PFSK-1 (cell line): ENCODE data around the gene TRIAP1.

Source experiments
- FOXP2 ChIP-seq: optimal IDR thresholded peaks from 2 replicates; pipeline ENCODE3; 2011; ENCODE audit warnings: borderline replicate concordance, control low read depth, inconsistent platforms; ENCODE audit not compliant: insufficient read depth; ENCODE audit errors: extremely low read length, extremely low read depth
- POLR2AphosphoS5 ChIP-seq: IDR thresholded peaks from 2 replicates; pipeline ENCODE4 v1.6.1; 2012; ENCODE audit warnings: low read depth, mild to moderate bottlenecking, control low read depth, low read length, moderate library complexity
- REST ChIP-seq, 2 experiments: IDR thresholded peaks; 2 replicates each; pipeline versions ENCODE4 v1.6.1 to v1.8.0; 2011 to 2012; ENCODE audit warnings: low read depth in 2 of 2, low read length in 2 of 2, control low read depth in 1 of 2, inconsistent platforms in 1 of 2, mild to moderate bottlenecking in 1 of 2, moderate library complexity in 1 of 2; ENCODE audit not compliant: insufficient read depth in 1 of 2
- SIN3A ChIP-seq: IDR thresholded peaks from 2 replicates; pipeline ENCODE4 v1.6.1; 2012; ENCODE audit warnings: mild to moderate bottlenecking, low read length, moderate library complexity, borderline replicate concordance; ENCODE audit not compliant: insufficient read depth
- TAF1 ChIP-seq: IDR thresholded peaks from 2 replicates; pipeline ENCODE4 v1.6.1; 2012; ENCODE audit warnings: low read length, control low read depth, borderline replicate concordance; ENCODE audit not compliant: insufficient read depth

The TRIAP1 gene

GRCh38 chr12:120468821-120469449 is 22.8 kb upstream of the TRIAP1 start:
- TF ChIP-seq REST (IDR thresholded peaks at IDR 0.05; ENCODE audit: insufficient read depth in 1 of 2, low read depth in 2 of 2, low read length in 2 of 2): no peak
- no peak for TF ChIP-seq POLR2AphosphoS5

- TF ChIP-seq SIN3A (peak; percentile 73; the same call in 1 of the 2 replicates), TAF1 (0 out of 2 replicates have a peak, but pooled peaks have one; percentile 40), FOXP2 (no peak), REST (IDR thresholded peaks at IDR 0.05; ENCODE audit: insufficient read depth in 1 of 2, low read depth in 2 of 2, low read length in 2 of 2) (no peak), POLR2AphosphoS5 (no peak; the same call in 1 of the 2 replicates)
Observed at GRCh38 chr12:120468325-120468820, 22.2 kb upstream of the TRIAP1 start.

- TF ChIP-seq FOXP2 (no peak), REST (IDR thresholded peaks at IDR 0.05; ENCODE audit: insufficient read depth in 1 of 2, low read depth in 2 of 2, low read length in 2 of 2) (no peak), TAF1 (no peak), POLR2AphosphoS5 (no peak), SIN3A (no peak)
Observed at GRCh38 chr12:120467439-120467838, 21.3 kb upstream of the TRIAP1 start.

- TF ChIP-seq FOXP2: no peak
- TF ChIP-seq SIN3A: no peak
- TF ChIP-seq TAF1: no peak
- no peak for TF ChIP-seq POLR2AphosphoS5
- TF ChIP-seq REST (IDR thresholded peaks at IDR 0.05; ENCODE audit: insufficient read depth in 1 of 2, low read depth in 2 of 2, low read length in 2 of 2): no peak
Observed at GRCh38 chr12:120466560-120467315, 20.6 kb upstream of the TRIAP1 start.
